Stimulated activated naive CD8-positive, alpha-beta T cell treated with anti-CD3 and anti-CD28 coated beads, Interleukin-15, Interleukin-2, amounts not matched to agents 100 ng/mL and 50 ng/mL, for 24 hours (primary cell): ENCODE results near the gene DMAP1.

ENCODE experiments used
- H3K27ac Mint-ChIP-seq: one replicate; pipeline ENCODE4 v1.8.0; 2021; ENCODE audit warnings: mild to moderate bottlenecking, mixed read lengths
- H3K27me3 Mint-ChIP-seq: one replicate; pipeline ENCODE4 v1.8.0; 2021; ENCODE audit warnings: mixed read lengths
- H3K36me3 Mint-ChIP-seq: one replicate; pipeline ENCODE4 v1.8.0; 2021; ENCODE audit warnings: low read depth, mixed read lengths
- H3K4me1 Mint-ChIP-seq: one replicate; pipeline ENCODE4 v1.8.0; 2021; ENCODE audit warnings: low read depth, mixed read lengths
- H3K4me3 Mint-ChIP-seq: one replicate; pipeline ENCODE4 v1.8.0; 2021; ENCODE audit warnings: mild to moderate bottlenecking, mixed read lengths
- H3K9me3 Mint-ChIP-seq: one replicate; pipeline ENCODE4 v1.8.0; 2021; ENCODE audit warnings: mixed read lengths

The DMAP1 gene

GRCh38 chr1:44259090-44259489 is 45.8 kb downstream of the DMAP1 start:
- Mint-ChIP-seq H3K4me3 (no peak overlapping the region), H3K27me3 (no peaks in the 10 kb centered on the region), H3K4me1 (no peaks in the 10 kb centered on the region), H3K36me3 (no peaks in the 10 kb centered on the region), H3K27ac (no peak overlapping the region), H3K9me3 (no peaks in the 10 kb centered on the region)

DNA sequence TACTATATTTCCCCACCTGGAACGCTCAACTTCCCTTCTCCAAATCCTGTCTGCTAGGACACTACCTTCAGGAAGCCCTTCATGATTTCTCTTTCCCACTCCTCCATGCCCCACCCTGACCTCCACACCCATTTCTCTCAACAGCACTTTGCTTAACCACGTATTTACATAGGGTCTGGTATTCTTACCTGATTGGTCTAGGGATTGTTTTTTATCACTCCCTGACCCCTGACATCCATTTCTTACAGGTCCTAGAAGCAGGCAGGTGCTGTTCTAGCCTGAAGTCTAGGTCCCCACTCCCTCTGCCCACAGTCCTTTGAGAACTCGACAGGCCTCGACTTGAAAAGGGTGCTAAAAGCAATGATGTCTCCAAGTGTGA is 47.5 kb downstream of the DMAP1 start:
- H3K36me3 Mint-ChIP-seq = no peaks in the 10 kb centered on the region
- H3K27me3 Mint-ChIP-seq = no peaks in the 10 kb centered on the region
- peaks cover 6% of the 10 kb centered on the region for H3K4me1 Mint-ChIP-seq
- no peak overlapping the region for H3K4me3 Mint-ChIP-seq
- no peak overlapping the region for H3K27ac Mint-ChIP-seq
- no peaks in the 10 kb centered on the region for H3K9me3 Mint-ChIP-seq

DNA sequence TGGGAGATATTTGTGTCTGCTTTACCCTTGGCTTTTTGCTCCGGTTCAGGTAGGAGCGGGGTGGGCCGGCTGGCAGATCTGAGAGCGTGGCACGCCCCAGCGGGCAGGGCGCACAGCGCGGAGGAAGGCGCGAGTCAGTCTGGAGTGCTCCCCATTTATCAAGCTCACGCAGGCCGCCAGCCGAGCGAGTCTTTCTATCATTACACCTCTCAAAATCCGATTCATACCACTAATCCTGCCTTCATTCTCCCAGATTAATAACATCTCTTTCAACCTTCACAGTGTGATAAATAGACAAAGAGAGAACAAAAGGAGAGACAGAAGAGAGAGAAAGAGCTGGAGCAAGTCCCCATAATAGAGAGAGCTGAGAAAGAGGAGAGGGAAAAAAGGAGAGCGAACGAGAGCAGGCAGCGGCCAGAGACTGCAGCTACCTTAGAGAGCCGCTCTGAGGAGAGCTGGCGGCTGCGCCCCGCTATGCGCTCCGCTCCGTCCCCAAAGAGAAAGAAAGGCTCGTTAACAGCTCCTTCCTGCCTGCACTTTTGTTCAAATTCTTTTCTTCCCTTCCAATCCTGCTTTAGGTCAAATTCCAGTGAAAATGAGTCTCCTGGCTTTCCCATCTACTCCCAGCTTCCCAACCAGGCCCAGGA is 48.0 kb downstream of the DMAP1 start:
- H3K27ac Mint-ChIP-seq = no peak overlapping the region
- H3K9me3 Mint-ChIP-seq = no peaks in the 10 kb centered on the region
- no peaks in the 10 kb centered on the region for H3K27me3 Mint-ChIP-seq
- no peaks in the 10 kb centered on the region for H3K36me3 Mint-ChIP-seq
- no peak overlapping the region for H3K4me3 Mint-ChIP-seq
- H3K4me1 Mint-ChIP-seq = peaks cover 6% of the 10 kb centered on the region

GRCh38 chr1:44261962-44262361 is 48.7 kb downstream of the DMAP1 start:
- Mint-ChIP-seq H3K4me3 (no peak overlapping the region), H3K9me3 (no peaks in the 10 kb centered on the region), H3K27me3 (no peaks in the 10 kb centered on the region), H3K27ac (peak overlapping the region; percentile 32), H3K36me3 (no peaks in the 10 kb centered on the region), H3K4me1 (peaks cover 6% of the 10 kb centered on the region)

DNA sequence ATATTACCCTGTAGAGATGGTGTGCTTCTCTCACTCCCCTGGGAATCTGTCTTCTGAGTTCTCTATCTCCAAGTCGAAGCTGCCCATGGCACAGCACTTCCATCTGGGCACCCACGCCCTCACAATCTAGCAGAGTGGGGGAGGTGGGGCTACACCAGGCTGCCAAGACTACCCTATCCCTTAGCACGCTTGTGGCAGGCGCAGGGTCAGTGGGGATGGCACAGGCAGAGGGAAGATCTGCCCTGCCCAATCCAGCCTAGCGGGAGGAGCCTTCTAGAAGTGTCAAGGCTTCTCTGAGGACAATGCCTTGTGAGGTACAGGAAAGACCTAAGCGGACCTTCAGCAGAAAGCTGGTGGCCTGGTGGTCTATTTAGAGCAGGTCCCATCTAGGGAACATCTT is 49.1 kb downstream of the DMAP1 start:
- H3K4me1 Mint-ChIP-seq = peaks cover 6% of the 10 kb centered on the region
- H3K9me3 Mint-ChIP-seq = no peaks in the 10 kb centered on the region

DNA sequence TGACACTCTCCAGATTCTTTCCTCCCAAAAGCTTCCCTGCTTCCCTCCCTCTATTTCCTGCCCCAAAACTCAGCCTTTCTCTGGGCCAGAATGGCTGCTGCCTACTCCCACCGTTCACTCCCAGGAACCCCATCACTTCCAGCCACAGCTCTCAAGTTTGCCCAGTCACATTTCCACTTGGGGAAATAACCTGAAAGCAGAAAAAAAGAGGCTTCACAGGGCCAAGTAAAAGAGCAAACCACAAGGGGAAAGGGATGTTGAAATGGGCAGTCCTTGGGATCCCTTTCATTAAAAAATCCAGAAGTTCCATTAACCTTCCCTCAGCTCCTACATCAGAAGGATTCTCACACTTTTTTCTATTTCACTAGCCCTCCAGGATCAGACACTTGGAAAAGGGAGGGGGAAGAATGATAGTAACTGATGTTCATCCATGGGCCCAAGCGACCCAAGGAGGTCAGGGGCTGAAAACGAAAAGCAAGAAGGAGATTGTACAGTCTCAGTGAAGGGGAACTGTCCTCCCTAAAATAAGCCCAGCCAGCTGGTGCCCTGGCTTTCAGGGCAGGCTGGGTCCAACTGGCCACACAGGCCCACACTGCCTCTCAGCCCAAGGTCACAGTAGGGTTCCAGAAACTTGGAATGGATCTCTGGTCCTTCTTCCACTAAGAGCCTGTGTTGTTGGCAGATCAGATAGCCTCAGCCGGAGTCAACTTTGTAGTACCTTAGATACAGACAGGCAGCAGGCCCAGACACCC is 49.7 kb downstream of the DMAP1 start:
- Mint-ChIP-seq H3K27ac (no peak overlapping the region), H3K4me1 (peaks cover 6% of the 10 kb centered on the region), H3K9me3 (no peaks in the 10 kb centered on the region), H3K4me3 (no peak overlapping the region), H3K36me3 (no peaks in the 10 kb centered on the region), H3K27me3 (no peaks in the 10 kb centered on the region)

More for the DNA sequence above, 49.1 kb downstream of the DMAP1 start:
- Mint-ChIP-seq H3K27me3 (no peaks in the 10 kb centered on the region), H3K36me3 (no peaks in the 10 kb centered on the region), H3K27ac (no peak overlapping the region), H3K4me3 (no peak overlapping the region)

- H3K27ac Mint-ChIP-seq = no peak overlapping the region
- H3K4me1 Mint-ChIP-seq = peaks cover 6% of the 10 kb centered on the region
- H3K36me3 Mint-ChIP-seq = no peaks in the 10 kb centered on the region
- no peaks in the 10 kb centered on the region for H3K9me3 Mint-ChIP-seq
- H3K4me3 Mint-ChIP-seq = no peak overlapping the region
- H3K27me3 Mint-ChIP-seq = no peaks in the 10 kb centered on the region
These were observed 50.5 kb downstream of the DMAP1 start for GRCh38 chr1:44263568-44264450.

- no peaks in the 10 kb centered on the region for H3K27me3 Mint-ChIP-seq
- no peak overlapping the region for H3K27ac Mint-ChIP-seq
- peaks cover 12% of the 10 kb centered on the region for H3K4me1 Mint-ChIP-seq
These were observed 51.1 kb downstream of the DMAP1 start for GRCh38 chr1:44264451-44264771.

DNA sequence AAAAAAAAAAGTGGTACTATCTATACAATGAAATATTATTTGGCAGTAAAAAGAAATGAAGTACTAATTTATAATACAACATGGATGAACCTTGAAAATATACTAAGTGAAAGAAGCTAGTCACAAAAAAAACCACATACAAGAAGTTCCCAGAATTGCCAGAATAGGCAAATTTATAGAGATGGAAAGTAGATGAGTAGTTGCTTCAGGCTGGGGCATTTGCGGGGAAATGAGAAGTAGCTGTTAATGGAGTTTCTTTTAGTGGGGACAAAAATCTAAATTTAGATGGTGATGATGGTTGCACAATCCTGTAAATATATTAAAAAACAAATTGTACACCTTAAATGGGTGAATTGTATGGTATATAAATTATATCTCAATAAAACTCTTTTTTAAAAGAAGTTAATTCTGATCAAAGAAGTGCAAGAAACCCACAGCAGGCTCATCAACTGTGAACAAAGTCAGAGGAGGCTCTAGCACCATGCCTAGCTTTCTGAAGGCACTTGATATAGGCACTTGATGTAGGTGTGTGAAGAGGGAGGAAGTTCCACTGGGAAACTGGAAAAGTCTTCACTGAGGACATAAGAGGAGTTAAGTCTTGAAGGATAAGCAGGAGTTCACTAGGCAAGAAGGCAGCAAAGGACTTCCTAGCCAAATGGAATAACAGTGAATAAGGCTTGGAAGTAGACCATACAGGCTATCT is 52.5 kb downstream of the DMAP1 start:
- no peaks in the 10 kb centered on the region for H3K36me3 Mint-ChIP-seq
- H3K4me3 Mint-ChIP-seq = no peak overlapping the region
- H3K27me3 Mint-ChIP-seq = no peaks in the 10 kb centered on the region
- no peak overlapping the region for H3K27ac Mint-ChIP-seq
- no peaks in the 10 kb centered on the region for H3K9me3 Mint-ChIP-seq
- H3K4me1 Mint-ChIP-seq = peaks cover 15% of the 10 kb centered on the region

More at GRCh38 chr1:44264451-44264771, 51.1 kb downstream of the DMAP1 start:
- H3K4me3 Mint-ChIP-seq = no peak overlapping the region
- H3K9me3 Mint-ChIP-seq = no peaks in the 10 kb centered on the region
- no peaks in the 10 kb centered on the region for H3K36me3 Mint-ChIP-seq

DNA sequence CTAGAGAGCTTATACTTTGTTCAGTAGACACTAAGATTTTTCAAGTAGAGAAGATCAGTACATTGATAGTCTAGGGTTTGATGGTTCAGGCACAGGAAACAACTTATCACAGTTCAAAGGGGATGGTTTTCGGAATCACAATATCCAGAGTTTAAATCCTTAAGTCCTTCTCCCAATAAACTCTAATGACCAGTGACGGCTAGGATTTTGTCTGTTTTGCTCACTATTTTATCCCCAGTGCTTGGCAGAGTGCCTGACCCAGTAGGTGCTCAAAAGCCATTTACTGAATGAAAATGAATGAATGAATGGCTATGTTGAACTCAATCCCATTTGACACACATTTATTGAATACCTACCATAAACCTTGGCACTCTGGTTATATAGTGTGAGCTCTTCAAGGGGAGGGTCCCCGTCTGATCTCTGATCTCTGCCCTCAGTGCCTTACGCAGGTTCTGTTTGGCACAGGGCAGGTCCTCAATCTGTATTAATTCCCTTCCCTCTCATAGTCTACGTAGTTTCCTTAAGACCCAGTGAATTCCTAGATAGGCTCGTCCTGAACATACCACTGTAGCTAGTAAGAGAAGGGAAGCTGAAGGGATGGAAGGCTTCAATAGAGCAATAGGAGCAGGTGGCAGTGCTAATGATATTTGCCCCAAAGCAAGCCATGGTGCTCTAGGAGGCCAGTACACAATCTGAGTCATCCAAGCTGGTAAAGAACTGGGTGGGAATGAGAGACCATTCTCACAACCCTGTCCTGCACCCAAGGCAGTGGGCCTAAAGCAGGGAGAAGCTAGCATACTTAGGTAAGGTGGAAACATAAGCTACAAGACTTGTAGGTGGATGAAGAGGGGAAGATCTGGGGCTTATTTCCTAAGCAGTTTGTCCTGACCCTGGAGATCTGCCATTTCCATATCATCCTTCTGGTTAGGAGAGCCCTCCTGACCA is 53.4 kb downstream of the DMAP1 start:
- Mint-ChIP-seq H3K27ac (no peak overlapping the region), H3K4me1 (peaks cover 15% of the 10 kb centered on the region), H3K4me3 (no peak overlapping the region), H3K27me3 (no peaks in the 10 kb centered on the region), H3K36me3 (peaks cover 4% of the 10 kb centered on the region), H3K9me3 (no peaks in the 10 kb centered on the region)

GRCh38 chr1:44267438-44267837 is 54.2 kb downstream of the DMAP1 start:
- Mint-ChIP-seq H3K9me3 (no peaks in the 10 kb centered on the region), H3K36me3 (peaks cover 4% of the 10 kb centered on the region), H3K4me3 (no peak overlapping the region), H3K27ac (no peak overlapping the region), H3K27me3 (no peaks in the 10 kb centered on the region), H3K4me1 (peaks cover 15% of the 10 kb centered on the region)

- Mint-ChIP-seq H3K9me3 (no peaks in the 10 kb centered on the region), H3K4me3 (no peak overlapping the region), H3K4me1 (peaks cover 15% of the 10 kb centered on the region), H3K27me3 (no peaks in the 10 kb centered on the region), H3K27ac (no peak overlapping the region), H3K36me3 (peaks cover 4% of the 10 kb centered on the region)
These were observed 54.8 kb downstream of the DMAP1 start for GRCh38 chr1:44268054-44268453.
